ENCODE measurements around the gene SAMD7. TPM values are rescaled to one million over a fixed set of nuclear protein-coding genes. Genes with fewer than 3 reads are reported as not detected.
A peak's percentile ranks its signal among the peaks of the same experiment; 100 is the strongest.

The SAMD7 gene
- total and polyA plus RNA-seq, 11 donors = not detected

DNA sequence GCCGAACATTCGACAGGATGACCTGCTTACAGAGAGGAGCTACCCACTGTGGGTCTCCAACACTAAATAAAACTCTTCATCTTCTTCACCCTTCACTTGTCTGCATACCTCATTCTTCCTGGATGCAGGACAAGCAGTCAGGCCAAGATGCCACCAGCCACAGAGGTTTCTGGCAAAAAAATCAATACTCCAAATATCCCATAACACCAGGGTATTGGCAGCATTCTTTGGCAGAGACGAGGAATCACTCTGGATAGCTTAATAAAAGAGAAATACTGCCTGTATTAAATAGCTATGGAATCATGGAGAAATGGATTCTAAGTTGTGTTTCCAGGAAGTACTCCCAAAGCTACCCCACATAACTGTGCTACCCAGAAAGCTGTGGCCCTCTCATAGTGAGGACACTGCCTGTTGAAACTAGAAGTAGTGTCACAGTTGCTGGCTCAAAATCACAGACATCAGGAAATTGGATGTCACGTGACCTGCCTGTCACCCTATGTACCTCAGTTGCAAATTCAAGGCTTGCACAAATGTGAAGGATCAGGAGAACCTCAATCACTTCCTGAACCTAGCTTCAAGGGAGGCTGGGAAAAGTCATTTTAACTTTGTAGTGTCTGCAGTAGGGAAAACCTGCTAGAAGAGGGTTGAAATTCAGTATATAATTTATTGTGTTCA is 30.7 kb upstream of the SAMD7 start:
- no peaks in the 10 kb centered on the region for H3K9me3 ChIP-seq
- WGBS, 4 donors = 62 to 79% (median 73%) methylated on average over 3 to 4 of the region's 4 CpGs
- TF ChIP-seq, protein P1, sequence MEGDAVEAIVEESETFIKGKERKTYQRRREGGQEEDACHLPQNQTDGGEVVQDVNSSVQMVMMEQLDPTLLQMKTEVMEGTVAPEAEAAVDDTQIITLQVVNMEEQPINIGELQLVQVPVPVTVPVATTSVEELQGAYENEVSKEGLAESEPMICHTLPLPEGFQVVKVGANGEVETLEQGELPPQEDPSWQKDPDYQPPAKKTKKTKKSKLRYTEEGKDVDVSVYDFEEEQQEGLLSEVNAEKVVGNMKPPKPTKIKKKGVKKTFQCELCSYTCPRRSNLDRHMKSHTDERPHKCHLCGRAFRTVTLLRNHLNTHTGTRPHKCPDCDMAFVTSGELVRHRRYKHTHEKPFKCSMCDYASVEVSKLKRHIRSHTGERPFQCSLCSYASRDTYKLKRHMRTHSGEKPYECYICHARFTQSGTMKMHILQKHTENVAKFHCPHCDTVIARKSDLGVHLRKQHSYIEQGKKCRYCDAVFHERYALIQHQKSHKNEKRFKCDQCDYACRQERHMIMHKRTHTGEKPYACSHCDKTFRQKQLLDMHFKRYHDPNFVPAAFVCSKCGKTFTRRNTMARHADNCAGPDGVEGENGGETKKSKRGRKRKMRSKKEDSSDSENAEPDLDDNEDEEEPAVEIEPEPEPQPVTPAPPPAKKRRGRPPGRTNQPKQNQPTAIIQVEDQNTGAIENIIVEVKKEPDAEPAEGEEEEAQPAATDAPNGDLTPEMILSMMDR (IDR thresholded peaks at IDR 0.05) = no peak
- peaks cover 0 to 7% (median 0%) of the 10 kb centered on the region in 12 donors for H3K4me1 ChIP-seq
- no peaks in the 10 kb centered on the region for H3K27me3 ChIP-seq
- ATAC-seq (no peak), DNase-seq (no peak)
- H3K27ac ChIP-seq = no peak overlapping the region
- H3K36me3 ChIP-seq = no peaks in the 10 kb centered on the region
- H3K4me3 ChIP-seq = no peak overlapping the region
- intact Hi-C loops (cut with DNase I) = no loop called here

DNA sequence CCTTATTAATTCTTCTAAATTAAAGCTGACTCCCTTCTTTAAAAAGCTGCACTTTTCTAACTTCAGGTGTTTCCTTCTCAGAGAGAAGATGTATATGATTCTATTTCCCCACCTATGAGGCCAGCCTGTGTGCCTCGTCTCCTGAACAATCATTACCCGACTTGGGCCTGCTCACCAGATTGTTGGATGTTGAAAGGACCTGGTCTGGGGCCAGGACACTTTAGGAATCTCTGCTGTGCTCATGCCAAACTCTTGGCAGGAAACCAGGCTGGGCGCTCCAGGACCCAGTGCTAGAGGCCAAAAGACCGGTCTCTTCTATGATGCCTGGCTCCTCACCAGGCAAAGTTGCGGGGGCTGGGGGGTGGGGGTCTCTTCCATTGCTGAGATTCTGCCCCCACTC is 24.7 kb upstream of the SAMD7 start:
- peaks cover 0 to 12% (median 0%) of the 10 kb centered on the region in 12 donors for H3K4me1 ChIP-seq
- DNase-seq (peak; percentile 77 to 90 (median 83)), ATAC-seq (peak; percentile 99)
- TF ChIP-seq, protein P1 (IDR thresholded peaks at IDR 0.05) = no peak
- no peak for TF ChIP-seq POLR2A (IDR thresholded peaks at IDR 0.05)
- intact Hi-C loops (cut with DNase I) = loop anchor here in 1 of 10 donors (2.0 kb wide), 1 partner anchor 36 kb away; no protein-coding TSS in a partner anchor
- 21 to 29% (median 25%) methylated on average over 5 of the region's 5 CpGs for WGBS, 4 donors
- no peaks in the 10 kb centered on the region for H3K9me3 ChIP-seq
- no peaks in the 10 kb centered on the region for H3K27me3 ChIP-seq
- H3K27ac ChIP-seq = peak overlapping the region in 1 of 12 donors; percentile 13
- H3K4me3 ChIP-seq = no peak overlapping the region
- H3K36me3 ChIP-seq = no peaks in the 10 kb centered on the region

DNA sequence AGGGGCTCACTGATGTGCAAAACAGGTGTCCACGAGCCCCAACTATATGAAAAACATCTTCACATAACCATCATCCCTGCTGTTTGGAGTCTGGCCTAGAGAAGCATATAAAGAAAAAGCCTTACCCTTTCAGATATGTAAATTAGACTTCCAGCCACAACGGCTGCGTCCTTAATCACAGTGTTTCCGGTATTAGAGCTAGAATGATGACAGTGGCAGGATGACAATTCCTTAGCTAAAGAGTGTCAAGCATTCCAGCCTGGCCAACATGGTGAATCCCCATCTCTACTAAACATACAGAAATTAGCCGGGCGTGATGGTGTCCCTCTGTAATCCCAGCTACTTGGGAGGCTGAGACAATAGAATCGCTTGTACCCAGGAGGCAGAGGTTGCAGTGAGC is 19.5 kb upstream of the SAMD7 start:
- Histone ChIP-seq H3K4me1 (peaks cover 0 to 5% (median 0%) of the 10 kb centered on the region in 12 donors), H3K27me3 (no peaks in the 10 kb centered on the region), H3K9me3 (no peaks in the 10 kb centered on the region), H3K27ac (no peak overlapping the region), H3K36me3 (no peaks in the 10 kb centered on the region), H3K4me3 (no peak overlapping the region)
- intact Hi-C loops (cut with DNase I) = no loop called here
- DNase-seq = no peak
- 71 to 83% (median 79%) methylated on average over 7 of the region's 7 CpGs for WGBS, 4 donors
- TF ChIP-seq, protein P1 (IDR thresholded peaks at IDR 0.05) = no peak
- TF ChIP-seq POLR2A (IDR thresholded peaks at IDR 0.05) = no peak
- ATAC-seq = no peak

DNA sequence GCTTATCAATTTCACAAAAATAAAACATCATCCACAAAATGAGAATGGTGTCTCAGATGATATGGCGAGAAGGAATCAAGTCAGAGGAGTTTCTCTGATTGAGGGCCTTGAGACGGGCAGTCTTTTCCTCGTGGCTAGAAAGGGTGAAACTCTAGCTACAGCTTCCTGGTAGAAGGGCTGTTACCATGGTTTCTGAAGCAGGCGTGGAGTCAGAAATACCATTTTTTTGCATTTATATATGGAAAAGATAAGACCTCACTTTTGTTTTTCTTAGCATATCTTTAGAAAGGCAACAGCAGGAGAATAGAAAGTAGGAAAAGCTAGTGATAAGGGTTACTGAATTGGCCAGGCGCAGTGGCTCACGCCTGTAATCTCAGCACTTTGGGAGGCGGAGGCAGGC is 17.3 kb upstream of the SAMD7 start:
- Histone ChIP-seq H3K36me3 (no peaks in the 10 kb centered on the region), H3K27me3 (no peaks in the 10 kb centered on the region), H3K27ac (no peak overlapping the region), H3K4me1 (no peaks in the 10 kb centered on the region), H3K9me3 (no peaks in the 10 kb centered on the region), H3K4me3 (no peak overlapping the region)
- TF ChIP-seq, protein P1 (IDR thresholded peaks at IDR 0.05) = no peak
- no peak for TF ChIP-seq POLR2A (IDR thresholded peaks at IDR 0.05)
- intact Hi-C loops (cut with DNase I) = no loop called here
- ATAC-seq (no peak), DNase-seq (no peak)
- WGBS, 4 donors = 56 to 65% (median 62%) methylated on average over 7 of the region's 7 CpGs
